HepG2 (cell line): ENCODE data around the gene TK1. TPM values are rescaled to one million over a fixed set of nuclear protein-coding genes. Genes with fewer than 3 reads are reported as not detected.

Experiments used
- ATAC-seq: fragments of 200-7000 bp; cut with Tn5 transposase; 3 replicates; pipeline ENCODE4 v1.9.1; 2020; ENCODE audit warnings: mild to moderate bottlenecking, moderate library complexity
- BruUV-seq: library from RNA; stranded (reverse); fragments of 400-500 nt; replicated peaks from 2 replicates; lab custom pipeline; 2021; lab: Mats Ljungman, UMichigan
- CTCF ChIA-PET: fragments of 300-600 bp; formaldehyde crosslinking; extraction: SDS; loops from one replicate; lab custom pipeline; 2021; ENCODE audit warnings: low total read pairs, inconsistent platforms, low intra/inter-chr PET ratio; lab: Yijun Ruan, JAX
- POLR2A ChIA-PET: fragments of 350-600 bp; sonication (Branson Sonifier 250); formaldehyde crosslinking; loops from one replicate; lab custom pipeline; 2020; ENCODE audit warnings: antibody characterized with exemption, inconsistent platforms; lab: Yijun Ruan, JAX
- DNase-seq: peaks from one replicate; pipeline ENCODE4 v3.0.0-alpha.2; 2015; ENCODE audit warnings: low spot score
- FAIRE-seq: peaks from 3 replicates; lab custom pipeline; 2011; peaks lifted over from hg19 to GRCh38; lab: Jason Lieb, UNC
- H2AFZ ChIP-seq: one replicate; pipeline ENCODE4 v1.6.1; 2011; ENCODE audit warnings: low read length, inconsistent platforms
- H3K27ac ChIP-seq: fragments of 300-600 bp; 3 replicates; pipeline ENCODE4 v1.8.0; 2011; ENCODE audit warnings: mixed run types, mild to moderate bottlenecking, mixed read lengths, low read length, inconsistent platforms; ENCODE audit not compliant: insufficient read depth; ENCODE audit errors: extremely low read length
- H3K27me3 ChIP-seq, 2 experiments: fragments of 200-600 bp in 1 of 2; 2 replicates in 1 of 2; 3 replicates in 1 of 2; pipeline versions ENCODE4 v1.6.0 to v1.8.0; 2011; ENCODE audit warnings: low read length in 2 of 2, mild to moderate bottlenecking in 2 of 2, moderate library complexity in 2 of 2, inconsistent platforms in 1 of 2; ENCODE audit not compliant: insufficient read depth in 2 of 2, control insufficient read depth in 1 of 2
- H3K36me3 ChIP-seq, 2 experiments: fragments of 200-600 bp in 1 of 2; replicated peaks in 1 of 2; 2 replicates in 1 of 2; 3 replicates in 1 of 2; pipeline versions ENCODE4 v1.5.1 to v1.8.0; 2011; ENCODE audit warnings: low read length in 2 of 2, inconsistent platforms in 1 of 2; ENCODE audit not compliant: insufficient read depth in 2 of 2, control insufficient read depth in 1 of 2
- H3K4me1 ChIP-seq: 2 replicates; pipeline ENCODE4 v1.5.1; 2012; ENCODE audit warnings: low read length, inconsistent platforms; ENCODE audit not compliant: insufficient read depth
- H3K4me2 ChIP-seq: 2 replicates; pipeline ENCODE4 v1.6.0; 2011; ENCODE audit warnings: low read depth, low read length, inconsistent platforms
- H3K4me3 ChIP-seq, 3 experiments: fragments of 200-600 bp in 1 of 3; sonication (generic), shearing (Covaris generic) in 1 of 3; replicated peaks in 1 of 3; 2 replicates each; pipeline ENCODE4 v1.5.1; 2011 to 2016; ENCODE audit warnings: low read length in 3 of 3, inconsistent platforms in 2 of 3, low read depth in 2 of 3, mild to moderate bottlenecking in 2 of 3, control low read depth in 1 of 3, mixed read lengths in 1 of 3; ENCODE audit not compliant: insufficient read depth in 1 of 3
- H3K79me2 ChIP-seq: one replicate; pipeline ENCODE4 v1.6.1; 2011; ENCODE audit warnings: low read length, inconsistent platforms; ENCODE audit not compliant: insufficient read depth
- H3K9ac ChIP-seq: 2 replicates; pipeline ENCODE4 v1.6.0; 2011; ENCODE audit warnings: mild to moderate bottlenecking, low read depth, low read length, inconsistent platforms; ENCODE audit not compliant: insufficient read depth
- H3K9me3 ChIP-seq: 2 replicates; pipeline ENCODE4 v1.5.1; 2012; ENCODE audit warnings: mild to moderate bottlenecking, low read length
- H4K20me1 ChIP-seq: 2 replicates; pipeline ENCODE4 v1.6.0; 2011; ENCODE audit warnings: inconsistent platforms, mild to moderate bottlenecking, low read length, moderate library complexity; ENCODE audit not compliant: insufficient read depth
- ATF7 ChIP-seq, 2 experiments: fragments of 450-650 bp in 1 of 2; sonication (generic) in 1 of 2; formaldehyde crosslinking in 1 of 2; IDR thresholded peaks; 2 replicates each; pipeline versions ENCODE4 v1.4.0 to v1.6.1; 2016 to 2020; ENCODE audit warnings: antibody characterized with exemption in 1 of 2, mild to moderate bottlenecking in 1 of 2, missing genetic modification reagents in 1 of 2
- BORCS8-MEF2B ChIP-seq: sonication (generic); formaldehyde crosslinking; IDR thresholded peaks from 2 replicates; pipeline ENCODE4 v1.8.0; 2022; ENCODE audit warnings: mild to moderate bottlenecking, missing genetic modification reagents
- CEBPB ChIP-seq: IDR thresholded peaks from 2 replicates; pipeline ENCODE4 v1.6.1; 2011; ENCODE audit warnings: low read depth, low read length, improper control_type of control experiment, borderline replicate concordance
- HNRNPL ChIP-seq: fragments of 200-400 bp; formaldehyde crosslinking; IDR thresholded peaks from 2 replicates; pipeline ENCODE4 v1.6.1; 2017; ENCODE audit warnings: mild to moderate bottlenecking, low read depth, low read length
- KAT7 ChIP-seq: IDR thresholded peaks from 2 replicates; pipeline ENCODE4 v1.6.1; 2018; ENCODE audit warnings: borderline replicate concordance, missing compliant biosample characterization
- MED8 ChIP-seq: sonication (generic); formaldehyde crosslinking; IDR thresholded peaks from 2 replicates; pipeline ENCODE4 v1.8.1; 2023; ENCODE audit warnings: mild to moderate bottlenecking, missing genetic modification reagents; ENCODE audit not compliant: insufficient replicate concordance
- MLLT10 ChIP-seq: sonication (generic); formaldehyde crosslinking; IDR thresholded peaks from 2 replicates; pipeline ENCODE4 v1.4.0; 2020; ENCODE audit warnings: missing genetic modification reagents
- ZFX ChIP-seq: sonication (generic); formaldehyde crosslinking; IDR thresholded peaks from 2 replicates; pipeline ENCODE4 v1.4.0; 2020; ENCODE audit warnings: mild to moderate bottlenecking, low read depth, missing genetic modification reagents, moderate library complexity
- ZNF335 ChIP-seq: sonication (generic); formaldehyde crosslinking; IDR thresholded peaks from 2 replicates; pipeline ENCODE4 v1.4.0; 2020; ENCODE audit warnings: missing genetic modification reagents
- ZNF562 ChIP-seq: sonication (generic); formaldehyde crosslinking; IDR thresholded peaks from 2 replicates; pipeline ENCODE4 v1.8.0; 2022; ENCODE audit warnings: missing genetic modification reagents, borderline replicate concordance
- ZNF629 ChIP-seq: sonication (generic); formaldehyde crosslinking; conservative IDR thresholded peaks from 2 replicates; pipeline ENCODE4 v1.5.0; 2020; ENCODE audit warnings: missing genetic modification reagents
- ZNF652 ChIP-seq: IDR thresholded peaks from 2 replicates; pipeline ENCODE4 v1.6.1; 2016; ENCODE audit warnings: low read depth, borderline replicate concordance
- ZNF768 ChIP-seq: sonication (generic); formaldehyde crosslinking; IDR thresholded peaks from 2 replicates; pipeline ENCODE4 v1.4.0; 2020; ENCODE audit warnings: missing genetic modification reagents
- ZNF781 ChIP-seq: sonication (generic); formaldehyde crosslinking; IDR thresholded peaks from 2 replicates; pipeline ENCODE4 v1.5.1; 2020; ENCODE audit warnings: borderline replicate concordance, mild to moderate bottlenecking, missing genetic modification reagents; ENCODE audit errors: not compliant biosample characterization
- ZNF83 ChIP-seq: sonication (generic); formaldehyde crosslinking; IDR thresholded peaks from 2 replicates; pipeline ENCODE4 v1.4.0; 2020; ENCODE audit warnings: missing genetic modification reagents, mild to moderate bottlenecking, borderline replicate concordance
- WGBS: methylation state at CpG from one replicate; pipeline ENCODE4 v1.1.6; 2017; ENCODE audit warnings: low lambda C conversion rate; 5-methylcytosine and 5-hydroxymethylcytosine counted together
- in situ Hi-C: cut with HindIII; loops from 2 replicates; pipeline ENCODE4 v1.10.0; 2017; ENCODE audit warnings: low pct_unique_long_range_greater_than_20kb; ENCODE audit not compliant: extremely low pct_ligation_motif_present
- intact Hi-C: fragments of 100-400 bp; cut with micrococcal nuclease; formaldehyde crosslinking; loops from one replicate; pipeline ENCODE4 v1.10.0; 2022; ENCODE audit not compliant: unreplicated experiment
- polyA plus RNA-seq, 8 experiments: library from polyadenylated mRNA; depleted of rRNA in 3 of 8; stranded (reverse) in 7 of 8; unstranded in 1 of 8; fragments of >200 nt; fragmentation: Illumina TruSeq in 4 of 8; extraction: Trizol in 4 of 8; gene quantifications; 2 replicates each; pipeline versions ENCODE4 v1.2.1 to v1.2.3, GENCODE V29; 2011 to 2016; ENCODE audit warnings: low read depth in 4 of 8, missing spikeins in 1 of 8, mixed read lengths in 1 of 8; ENCODE audit not compliant: insufficient read depth in 1 of 8
- total RNA-seq, 5 experiments: library from RNA; depleted of rRNA; stranded (reverse); fragments of >200 nt; fragmentation: Illumina TruSeq; extraction: Trizol; gene quantifications; 2 replicates each; pipeline ENCODE4 v1.2.3, GENCODE V29; 2016; ENCODE audit warnings: low read depth in 1 of 5
- TF ChIP-seq, protein P1 (sequence below): sonication (generic); formaldehyde crosslinking; IDR thresholded peaks from 2 replicates; pipeline ENCODE4 v1.4.0; 2020; ENCODE audit warnings: missing genetic modification reagents
- TF ChIP-seq, protein P2 (sequence below): sonication (generic); formaldehyde crosslinking; IDR thresholded peaks from 2 replicates; pipeline ENCODE4 v1.4.0; 2020; ENCODE audit warnings: mild to moderate bottlenecking, missing genetic modification reagents

TK1 gene
- total and polyA plus RNA-seq, 2 of the 13 experiments (the other 11 are each of a cell fraction or from before 2014, with no cell fraction given): 45.0 to 96.0 TPM

DNA sequence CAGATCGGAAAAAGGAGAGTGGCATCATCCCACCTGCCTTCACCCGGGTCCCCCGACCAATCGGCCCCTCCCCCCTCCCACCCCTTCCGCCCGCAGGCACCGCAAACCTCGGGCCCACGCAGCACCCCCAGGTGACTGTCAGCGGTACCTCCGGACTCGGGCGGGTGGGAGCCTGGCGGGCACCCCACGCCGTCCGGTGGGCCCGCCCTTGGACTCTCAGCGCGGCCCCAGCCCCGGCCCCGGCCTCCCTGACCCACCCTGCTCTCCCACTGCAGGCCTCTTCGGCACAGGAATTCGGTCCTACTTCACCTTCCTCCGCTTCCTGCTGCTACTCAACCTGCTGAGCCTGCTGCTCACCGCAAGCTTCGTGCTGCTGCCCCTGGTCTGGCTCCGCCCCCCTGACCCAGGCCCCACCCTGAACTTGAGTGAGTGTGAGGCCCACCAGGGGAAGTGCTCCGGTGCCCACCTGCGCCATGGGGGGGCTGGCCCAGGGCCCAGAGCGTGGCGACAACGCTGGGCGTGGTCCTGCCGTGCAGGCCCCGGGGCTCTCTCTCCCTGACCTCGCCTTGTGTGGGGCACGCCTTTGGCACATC lies 54.7 kb downstream of the TK1 start (continued):
- TF ChIP-seq ZNF83 (CRISPR knock-in tag): peak; percentile 31; the same call in 1 of the 2 replicates
- TF ChIP-seq KAT7 (CRISPR knock-in tag): 0 out of 2 replicates have a peak, but pooled peaks have one; percentile 37
- TF ChIP-seq ZFX (CRISPR knock-in tag): peak; percentile 66; the same call in 1 of the 2 replicates
- TF ChIP-seq CEBPB: no peak

DNA sequence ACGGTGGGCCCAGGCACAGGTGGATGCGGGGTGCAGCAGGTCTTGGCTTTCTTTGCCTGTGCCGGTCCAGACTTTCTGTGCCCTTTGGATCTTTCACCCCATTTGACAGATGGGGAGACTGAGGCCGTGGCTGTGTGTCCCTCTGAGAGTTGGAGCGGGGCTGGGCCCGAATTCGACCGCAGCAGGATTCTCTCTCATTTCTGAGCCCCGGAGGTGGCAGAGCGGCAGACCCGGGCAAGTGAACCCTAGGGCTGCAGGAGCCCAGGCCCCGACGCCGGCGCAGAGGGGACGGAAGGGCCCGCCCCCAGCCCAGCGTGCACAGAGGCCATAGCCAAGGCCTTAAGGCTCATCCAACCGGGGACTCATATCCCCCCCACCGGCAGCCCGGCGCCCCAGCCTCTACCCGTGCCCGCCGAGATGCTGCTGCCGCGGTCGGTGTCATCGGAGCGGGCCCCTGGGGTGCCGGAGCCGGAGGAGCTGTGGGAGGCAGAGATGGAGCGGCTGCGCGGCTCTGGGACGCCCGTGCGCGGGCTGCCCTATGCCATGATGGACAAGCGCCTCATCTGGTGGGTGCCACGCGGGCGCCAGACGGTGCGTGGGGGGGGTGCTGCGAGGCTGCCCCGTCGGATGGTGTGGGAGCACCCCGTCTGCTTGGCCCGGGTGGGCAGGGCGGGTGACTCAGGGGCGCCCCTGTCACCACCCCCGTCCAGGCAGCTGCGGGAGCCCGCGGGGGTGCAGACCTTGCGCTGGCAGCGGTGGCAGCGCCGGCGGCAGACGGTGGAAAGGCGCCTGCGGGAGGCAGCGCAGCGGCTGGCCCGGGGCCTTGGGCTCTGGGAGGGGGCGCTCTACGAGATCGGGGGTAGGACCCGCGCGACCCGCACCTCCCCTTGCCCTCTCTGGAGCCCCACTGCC lies 55.4 kb downstream of the TK1 start:
- Histone ChIP-seq H3K27me3 (no peaks in the 10 kb centered on the region), H3K79me2 (peaks cover 12% of the 10 kb centered on the region), H3K27ac (no peak overlapping the region), H4K20me1 (no peaks in the 10 kb centered on the region), H3K9me3 (no peaks in the 10 kb centered on the region), H2AFZ (no peak overlapping the region), H3K4me2 (peak overlapping the region; percentile 90; the same call in 1 of the 2 replicates), H3K9ac (no peak overlapping the region), H3K4me3 (peak overlapping the region in 2 of 3 experiments; percentile 44 to 51; a peak in 3 of 6 replicates), H3K4me1 (peaks cover 77% of the 10 kb centered on the region), H3K36me3 (peaks cover under 1% of the 10 kb centered on the region in 2 experiments; a peak in 2 of 5 replicates)
- in situ Hi-C loops: no loop called here
- ChIA-PET POLR2A (no interaction called here), CTCF (no interaction called here)
- no peak for ATAC-seq
- DNase-seq: no peak
- FAIRE-seq: no peak
- intact Hi-C loops: no loop called here
- 94% methylated on average over 31 of the region's 74 CpGs for WGBS
- TF ChIP-seq ZNF335 (CRISPR knock-in tag): no peak
- peak; percentile 22 for TF ChIP-seq MED8
- no peak for TF ChIP-seq ATF7 (IDR thresholded peaks at IDR 0.05)
- 0 out of 2 replicates have a peak, but pooled peaks have one; percentile 3 for TF ChIP-seq ATF7 (CRISPR knock-in tag; IDR thresholded peaks at IDR 0.05)
- peak; percentile 94 for TF ChIP-seq ZNF629 (CRISPR knock-in tag)
- TF ChIP-seq ZNF781 (CRISPR knock-in tag): no peak
- TF ChIP-seq ZNF768 (CRISPR knock-in tag): peak; percentile 59
- TF ChIP-seq HNRNPL: 0 out of 2 replicates have a peak, but pooled peaks have one; percentile 45
- no peak for TF ChIP-seq MLLT10
- TF ChIP-seq KAT7 (CRISPR knock-in tag): 0 out of 2 replicates have a peak, but pooled peaks have one; percentile 37
- TF ChIP-seq ZNF562 (CRISPR knock-in tag): no peak
- no peak for TF ChIP-seq BORCS8-MEF2B (CRISPR knock-in tag)
- no peak for TF ChIP-seq ZNF652 (CRISPR knock-in tag)
- TF ChIP-seq, protein P1, sequence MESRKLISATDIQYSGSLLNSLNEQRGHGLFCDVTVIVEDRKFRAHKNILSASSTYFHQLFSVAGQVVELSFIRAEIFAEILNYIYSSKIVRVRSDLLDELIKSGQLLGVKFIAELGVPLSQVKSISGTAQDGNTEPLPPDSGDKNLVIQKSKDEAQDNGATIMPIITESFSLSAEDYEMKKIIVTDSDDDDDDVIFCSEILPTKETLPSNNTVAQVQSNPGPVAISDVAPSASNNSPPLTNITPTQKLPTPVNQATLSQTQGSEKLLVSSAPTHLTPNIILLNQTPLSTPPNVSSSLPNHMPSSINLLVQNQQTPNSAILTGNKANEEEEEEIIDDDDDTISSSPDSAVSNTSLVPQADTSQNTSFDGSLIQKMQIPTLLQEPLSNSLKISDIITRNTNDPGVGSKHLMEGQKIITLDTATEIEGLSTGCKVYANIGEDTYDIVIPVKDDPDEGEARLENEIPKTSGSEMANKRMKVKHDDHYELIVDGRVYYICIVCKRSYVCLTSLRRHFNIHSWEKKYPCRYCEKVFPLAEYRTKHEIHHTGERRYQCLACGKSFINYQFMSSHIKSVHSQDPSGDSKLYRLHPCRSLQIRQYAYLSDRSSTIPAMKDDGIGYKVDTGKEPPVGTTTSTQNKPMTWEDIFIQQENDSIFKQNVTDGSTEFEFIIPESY: peak; percentile 85; the same call in 1 of the 2 replicates
- TF ChIP-seq, protein P2, sequence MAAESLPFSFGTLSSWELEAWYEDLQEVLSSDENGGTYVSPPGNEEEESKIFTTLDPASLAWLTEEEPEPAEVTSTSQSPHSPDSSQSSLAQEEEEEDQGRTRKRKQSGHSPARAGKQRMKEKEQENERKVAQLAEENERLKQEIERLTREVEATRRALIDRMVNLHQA (CRISPR knock-in tag): no peak
- no TSS peak for BruUV-seq
